ENCODE data around the gene ING5. TPM values are rescaled to one million over a fixed set of nuclear protein-coding genes. Genes with fewer than 3 reads are reported as not detected.

Gene ING5
- polyA plus RNA-seq, 3 donors, result 21.2 to 35.9 (median 31.4) TPM

- WGBS, 3 donors, result 87 to 89% (median 88%) methylated on average over 31 of the region's 31 CpGs
Measured at GRCh38 chr2:241670333-241671110, 31.3 kb upstream of the ING5 start.

DNA sequence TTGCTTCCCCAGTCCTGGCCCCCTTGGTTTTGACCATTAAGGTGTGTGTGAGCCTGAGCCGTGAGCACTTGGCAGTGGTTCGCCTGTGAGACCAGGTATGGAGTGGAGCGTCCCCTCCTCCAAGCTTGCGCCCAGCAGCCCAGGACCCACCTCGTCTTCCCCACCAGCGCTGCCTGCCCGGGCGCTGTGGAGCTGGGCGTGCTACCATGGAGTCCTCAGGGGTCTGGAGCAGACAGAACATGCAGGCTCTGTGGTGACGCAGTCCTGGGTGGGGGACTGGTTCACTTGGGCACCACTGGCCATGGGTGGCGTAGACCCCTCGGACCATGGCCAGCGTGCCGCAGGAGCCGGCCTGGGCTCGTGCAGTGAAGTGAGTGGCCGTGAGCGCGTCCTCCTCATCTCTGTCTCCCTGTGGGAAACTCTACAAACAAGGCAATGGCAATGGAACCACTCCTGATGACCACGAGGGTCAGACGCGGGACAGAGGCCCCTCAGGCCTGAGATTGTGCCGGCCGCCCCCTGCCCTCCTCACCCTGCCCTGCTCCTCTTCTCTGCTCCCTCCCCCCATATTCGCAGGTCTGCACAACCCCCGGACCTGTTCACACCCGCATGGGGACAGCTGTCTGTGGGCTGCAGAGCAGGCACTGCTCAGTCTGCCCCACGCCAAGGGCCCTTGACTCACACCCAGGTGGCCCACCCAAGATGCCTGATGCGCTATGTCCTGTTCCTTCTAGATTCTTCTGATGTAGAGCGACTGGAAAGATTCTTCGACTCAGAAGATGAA lies 30.2 kb upstream of the ING5 start:
- no peak overlapping the region for H3K27ac ChIP-seq (ENCODE audit: low read depth, low read length)
- WGBS, 3 donors, result 91 to 94% (median 93%) methylated on average over 31 of the region's 31 CpGs

More at GRCh38 chr2:241670333-241671110, 31.3 kb upstream of the ING5 start:
- H3K27ac ChIP-seq (ENCODE audit: low read depth, low read length), result no peak overlapping the region

- 91 to 92% (median 92%) methylated on average over 40 to 42 of the region's 42 CpGs for WGBS, 3 donors
Measured at GRCh38 chr2:241672243-241673188, 29.3 kb upstream of the ING5 start.

DNA sequence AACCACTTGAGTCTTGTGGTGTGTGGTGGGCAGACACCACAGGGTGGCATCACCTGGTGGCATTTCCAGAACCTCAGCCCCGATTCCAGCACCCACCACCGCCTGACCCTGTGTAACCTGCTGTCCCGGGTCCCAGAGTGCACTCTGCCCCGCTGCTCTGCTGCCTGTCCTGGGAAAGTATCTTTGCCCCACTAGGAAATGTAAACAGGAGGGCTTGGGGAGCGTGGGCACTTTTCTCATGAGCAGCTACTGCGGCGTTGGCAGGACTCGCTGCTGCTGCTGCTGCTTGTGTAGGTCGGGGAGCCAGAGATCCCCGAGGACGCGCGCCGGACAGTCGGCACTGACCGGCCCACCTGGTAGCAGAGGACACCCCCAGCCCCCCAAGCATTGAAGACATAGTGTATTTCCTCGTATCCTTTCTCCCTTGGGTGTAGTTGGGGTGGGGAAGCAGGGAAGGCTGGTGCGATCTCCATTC lies 28.6 kb upstream of the ING5 start:
- H3K27ac ChIP-seq (ENCODE audit: low read depth, low read length), result no peak overlapping the region

More at GRCh38 chr2:241672243-241673188, 29.3 kb upstream of the ING5 start:
- H3K27ac ChIP-seq (ENCODE audit: low read depth, low read length), result no peak overlapping the region

DNA sequence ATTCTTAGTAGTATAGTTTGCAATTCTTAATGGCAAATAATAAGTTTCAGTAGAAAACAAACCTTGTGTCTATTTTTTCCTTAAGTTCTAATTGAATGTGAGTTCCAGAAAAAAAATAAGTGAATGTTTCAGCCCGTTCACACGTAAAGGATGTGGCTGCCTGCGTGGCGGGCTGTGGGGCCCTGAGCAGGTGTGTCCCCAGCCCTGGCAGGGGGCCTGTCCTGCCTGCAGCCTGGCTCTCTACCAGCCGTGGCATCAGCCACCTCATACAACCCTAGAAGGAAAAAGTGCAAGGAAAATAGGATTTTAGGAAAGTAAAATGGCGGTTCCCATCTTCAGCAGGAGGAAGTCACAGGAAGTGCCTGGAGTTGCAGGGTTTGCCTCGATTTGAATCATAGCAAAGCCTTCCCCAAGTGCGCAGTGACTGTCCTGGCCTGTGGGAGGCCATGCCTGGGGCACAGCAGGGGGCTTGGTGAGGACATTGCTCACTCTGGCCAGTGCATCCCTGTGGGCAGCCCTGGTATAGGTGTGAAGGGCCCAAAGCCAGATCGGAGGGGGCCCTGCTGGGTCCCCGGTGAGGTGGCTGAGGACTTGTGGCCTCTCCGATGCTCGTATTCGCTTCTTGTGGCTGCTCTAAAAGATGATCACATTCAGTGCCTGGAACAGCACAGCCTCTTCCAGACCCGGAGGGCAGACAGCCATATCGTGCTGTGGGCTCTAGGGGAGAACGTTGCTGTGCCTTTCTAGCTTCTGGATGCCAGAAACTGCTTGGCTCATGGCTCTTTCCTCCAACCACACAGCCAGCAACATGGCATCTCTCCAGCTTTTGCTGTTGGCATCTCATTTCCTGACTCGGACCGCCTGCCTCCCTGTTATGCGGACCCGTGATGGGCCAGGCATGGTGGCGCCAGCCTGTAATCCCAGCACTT lies 27.8 kb upstream of the ING5 start:
- WGBS, 3 donors, result 78 to 85% (median 84%) methylated on average over 21 of the region's 21 CpGs
- H3K27ac ChIP-seq (ENCODE audit: low read depth, low read length), result no peak overlapping the region

More for the DNA sequence above, 28.6 kb upstream of the ING5 start:
- whole genome bisulfite sequencing, 3 donors, result 86 to 89% (median 89%) methylated on average over 18 of the region's 18 CpGs

GRCh38 chr2:241675885-241676284 lies 26.0 kb upstream of the ING5 start:
- H3K27ac ChIP-seq (ENCODE audit: low read depth, low read length), result no peak overlapping the region
- WGBS, 3 donors, result 89 to 90% (median 90%) methylated on average over 17 of the region's 17 CpGs

GRCh38 chr2:241676665-241677064 lies 25.2 kb upstream of the ING5 start:
- WGBS, 3 donors, result 92 to 93% (median 93%) methylated on average over 17 of the region's 17 CpGs

GRCh38 chr2:241677392-241677791 lies 24.4 kb upstream of the ING5 start:
- no peak overlapping the region for H3K27ac ChIP-seq (ENCODE audit: low read depth, low read length)
- 89 to 95% (median 94%) methylated on average over 24 of the region's 24 CpGs for WGBS, 3 donors

More at GRCh38 chr2:241676665-241677064, 25.2 kb upstream of the ING5 start:
- no peak overlapping the region for H3K27ac ChIP-seq (ENCODE audit: low read depth, low read length)

GRCh38 chr2:241678307-241678706 lies 23.5 kb upstream of the ING5 start:
- no peak overlapping the region for H3K27ac ChIP-seq (ENCODE audit: low read depth, low read length)
- WGBS, 3 donors, result 93 to 94% (median 93%) methylated on average over 18 of the region's 18 CpGs

DNA sequence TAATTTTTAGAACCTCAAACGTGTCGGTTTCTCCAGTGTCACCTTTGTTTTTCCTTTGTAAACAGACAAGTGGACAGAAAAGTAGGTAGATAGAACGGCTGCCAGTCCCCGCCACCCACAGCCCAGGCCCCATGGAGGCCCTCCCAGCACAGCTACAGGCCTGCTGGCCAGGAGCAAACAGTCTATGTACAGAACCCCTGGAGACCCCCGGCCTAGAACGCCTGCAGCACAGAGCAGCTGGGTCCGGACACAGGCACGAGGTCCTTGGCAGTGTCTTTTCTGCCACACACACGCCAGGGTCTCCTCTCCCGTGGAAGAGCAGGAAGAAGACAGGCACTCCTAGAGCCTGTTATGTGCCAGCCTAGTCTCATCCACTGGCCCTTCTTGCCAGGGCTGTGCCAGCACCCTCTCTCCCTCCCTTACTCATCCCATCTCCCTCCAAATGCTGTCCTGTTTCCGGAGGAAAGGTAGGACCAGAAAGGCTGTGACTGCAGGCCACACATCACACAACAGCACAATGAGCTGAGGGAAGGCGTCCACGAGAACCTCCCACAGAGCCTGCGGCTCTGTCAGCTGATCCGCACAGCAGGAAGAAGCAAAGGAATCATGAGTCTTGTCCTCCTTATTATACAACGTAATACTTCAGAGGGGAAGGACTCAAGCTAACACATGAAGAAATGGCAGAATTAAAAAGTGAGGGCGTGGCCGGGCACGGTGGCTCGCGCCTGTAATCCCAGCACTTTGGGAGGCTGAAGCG lies 22.9 kb upstream of the ING5 start:
- WGBS, 3 donors, result 87 to 93% (median 89%) methylated on average over 22 of the region's 22 CpGs
- no peak overlapping the region for H3K27ac ChIP-seq (ENCODE audit: low read depth, low read length)

GRCh38 chr2:241680044-241680443 lies 21.8 kb upstream of the ING5 start:
- 69 to 93% (median 93%) methylated on average over 12 of the region's 12 CpGs for whole genome bisulfite sequencing, 3 donors

GRCh38 chr2:241680827-241681599 lies 20.8 kb upstream of the ING5 start:
- no peak overlapping the region for H3K27ac ChIP-seq (ENCODE audit: low read depth, low read length)
- 76 to 86% (median 79%) methylated on average over 14 of the region's 14 CpGs for WGBS, 3 donors

More at GRCh38 chr2:241680044-241680443, 21.8 kb upstream of the ING5 start:
- no peak overlapping the region for H3K27ac ChIP-seq (ENCODE audit: low read depth, low read length)

DNA sequence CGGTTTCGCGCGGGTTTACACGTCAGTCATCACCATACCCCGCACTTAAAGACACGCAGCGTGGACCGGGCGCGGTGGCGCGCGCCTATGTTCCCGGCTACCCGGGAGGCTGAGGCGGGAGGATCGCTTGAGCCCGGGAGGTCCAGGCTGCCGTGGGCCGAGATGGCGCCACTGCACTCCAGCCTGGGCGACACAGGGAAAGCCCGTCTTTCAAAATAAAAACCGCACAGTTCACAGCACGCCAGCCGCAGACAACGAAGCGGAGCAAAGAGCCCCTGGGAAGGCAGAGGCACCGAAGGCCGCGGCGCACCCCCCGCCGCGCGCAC lies 15.6 kb upstream of the ING5 start:
- WGBS, 3 donors, result 0 to 1% (median 1%) methylated on average over 37 of the region's 37 CpGs
- no peak overlapping the region for H3K27ac ChIP-seq (ENCODE audit: low read depth, low read length)

DNA sequence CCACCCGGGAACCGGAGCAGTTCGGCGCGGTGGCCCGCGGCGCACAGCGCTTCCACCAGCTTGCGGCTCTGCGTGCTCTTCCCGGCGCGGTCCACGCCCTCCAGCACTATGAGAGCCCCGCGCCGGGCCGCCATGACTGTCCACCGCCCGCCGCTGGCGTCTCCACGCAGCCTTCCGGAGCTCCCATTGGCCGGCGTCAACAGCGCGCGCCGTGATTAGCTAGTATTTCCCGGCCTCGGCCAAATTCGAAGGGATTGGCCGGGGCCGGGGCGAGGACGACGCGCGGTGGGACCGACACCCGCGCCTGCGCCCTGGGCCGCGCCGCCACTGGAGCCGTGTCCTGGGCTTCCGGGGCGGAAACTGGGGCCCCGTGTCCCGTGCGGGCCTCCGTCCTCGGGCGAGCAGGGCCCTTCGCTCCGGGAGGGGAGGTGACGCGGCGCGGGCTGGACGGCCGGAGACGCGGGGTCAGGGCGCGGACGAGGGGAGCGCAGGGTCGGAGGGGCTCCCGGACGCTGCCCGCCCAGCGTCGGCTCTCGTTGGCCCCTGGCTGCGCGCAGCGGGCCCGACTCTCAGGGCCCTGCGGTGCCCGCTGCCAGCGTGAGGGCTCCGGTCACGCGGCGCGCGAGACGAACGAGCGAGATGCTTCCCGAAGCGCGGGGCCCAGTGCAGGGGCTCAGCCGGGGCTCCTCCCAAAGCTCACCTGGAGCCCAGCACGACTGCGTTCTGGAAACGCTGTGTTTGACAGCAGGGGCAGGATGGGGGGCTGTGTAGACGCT lies 15.0 kb upstream of the ING5 start, which contains the start of gene DTYMK:
DTYMK (minus strand) TSS at position 166 of the 776 bp plus-strand sequence; CDS start at position 134, 32 bp downstream.
- peak within 1 kb of the TSS; percentile 45 for H3K27ac ChIP-seq (ENCODE audit: low read depth, low read length)
- 0 to 1% (median 1%) methylated on average over 81 to 102 of the region's 102 CpGs for WGBS, 3 donors

- 67 to 90% (median 84%) methylated on average over 10 of the region's 10 CpGs for WGBS, 3 donors
- H3K27ac ChIP-seq (ENCODE audit: low read depth, low read length), result no peak overlapping the region
Measured at GRCh38 chr2:241689306-241689705, 12.5 kb upstream of the ING5 start.
